NCI-H2196 treated with DMSO at 0.1 percent for 48 hours (cell line): ENCODE measurements around the gene SLC35F3.
"Not testable (repeated sequence)": the region's sequence is repeated elsewhere in the genome, so short reads cannot be mapped to it uniquely, and the experiment has no call there.

Experiments used
- DNase-seq: peaks from one replicate; lab custom pipeline; 2025; ENCODE audit not compliant: unreplicated experiment; lab: John Stamatoyannopoulos, UW

SLC35F3 gene

DNA sequence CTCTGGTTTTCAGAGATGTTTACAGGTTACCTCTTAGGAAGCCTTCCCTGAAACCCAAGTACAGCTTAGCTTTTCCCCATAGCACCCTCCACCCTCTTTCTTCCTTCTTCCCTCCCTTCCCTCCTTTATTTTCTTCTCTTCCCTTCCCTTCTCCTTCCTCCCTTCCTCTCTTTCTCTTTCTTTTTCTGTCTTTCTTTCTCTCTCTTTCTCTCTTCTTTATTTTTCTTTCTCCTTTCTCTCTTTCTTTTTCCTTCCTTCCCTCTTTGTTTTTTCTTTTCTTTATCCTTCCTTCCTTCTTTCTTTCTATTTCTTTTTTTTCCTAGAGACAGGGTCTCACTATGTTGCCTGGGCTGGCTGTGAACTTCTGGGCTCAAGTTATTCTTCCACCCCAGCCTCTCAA is 231.6 kb downstream of the SLC35F3 start:
- no peak for DNase-seq

GRCh38 chr1:234139966-234140365 is 235.5 kb downstream of the SLC35F3 start:
- no peak for DNase-seq

DNA sequence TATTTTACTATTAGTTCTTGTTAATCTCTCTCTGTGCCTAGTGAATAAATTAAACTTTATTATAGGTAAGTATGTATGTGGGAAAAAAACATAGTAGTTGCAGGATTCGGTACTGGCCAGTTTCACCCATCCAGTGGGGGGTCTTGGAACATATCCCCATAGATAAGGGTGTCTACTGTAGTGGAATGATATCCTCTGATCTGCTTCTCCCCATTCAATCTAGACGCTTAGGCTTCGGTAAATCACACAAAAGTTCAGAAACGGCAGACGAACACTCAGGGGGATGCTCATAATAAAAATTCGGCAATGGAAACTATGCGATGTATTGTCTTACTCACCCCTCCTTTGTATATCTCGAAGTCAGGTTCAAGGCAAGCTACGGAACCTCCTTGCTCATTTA is 235.9 kb downstream of the SLC35F3 start:
- no peak for DNase-seq

DNA sequence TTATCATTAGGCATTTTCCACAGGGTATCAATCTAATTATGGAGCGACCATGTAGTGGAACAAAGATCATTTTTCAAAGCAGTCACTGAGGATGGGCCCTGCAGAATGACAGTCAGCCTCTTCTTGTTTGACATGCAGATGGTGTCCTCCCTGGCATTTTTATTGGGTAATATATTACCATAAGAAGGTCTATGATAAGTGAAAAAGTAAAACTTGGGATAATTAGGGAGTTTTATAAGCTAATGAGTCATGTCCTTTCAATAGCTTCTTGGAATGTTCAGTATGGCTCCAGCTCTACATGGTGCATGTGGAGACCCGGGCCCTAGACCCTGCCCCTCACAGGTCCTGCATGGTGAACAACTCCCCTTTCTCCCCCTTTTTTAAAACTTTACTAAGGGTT is 236.5 kb downstream of the SLC35F3 start:
- no peak for DNase-seq

DNA sequence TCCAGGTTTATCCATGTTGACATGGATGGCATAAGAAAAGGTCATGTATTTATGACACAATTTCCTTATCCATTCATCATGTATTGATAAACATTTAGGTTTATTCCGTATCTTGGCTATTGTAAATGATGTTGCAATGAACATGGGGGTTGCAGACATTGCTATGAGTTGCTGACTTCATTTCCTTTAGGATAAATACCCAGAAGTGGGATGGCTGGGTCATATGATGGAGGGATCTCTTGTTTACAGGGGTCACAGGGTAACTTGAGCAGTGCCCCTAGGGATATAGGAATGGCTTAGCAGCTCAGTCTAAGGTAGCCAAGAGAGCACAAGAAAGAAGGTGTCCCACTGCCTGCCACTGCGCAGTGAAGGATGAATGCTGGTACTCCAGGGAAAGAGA is 239.2 kb downstream of the SLC35F3 start:
- no peak for DNase-seq

GRCh38 chr1:234144901-234145300 is 240.4 kb downstream of the SLC35F3 start:
- DNase-seq, result no peak

GRCh38 chr1:234148350-234148749 is 243.9 kb downstream of the SLC35F3 start:
- DNase-seq, result no peak

GRCh38 chr1:234148816-234149215 is 244.3 kb downstream of the SLC35F3 start:
- DNase-seq, result no peak

GRCh38 chr1:234149217-234149616 is 244.7 kb downstream of the SLC35F3 start:
- DNase-seq, result no peak

- no peak for DNase-seq
Observed at GRCh38 chr1:234150892-234151291, 246.4 kb downstream of the SLC35F3 start.

- not testable (repeated sequence) for DNase-seq
Observed at GRCh38 chr1:234152344-234152743, 247.9 kb downstream of the SLC35F3 start.

- peak; percentile 6 for DNase-seq
Observed at GRCh38 chr1:234154320-234155251, 250.1 kb downstream of the SLC35F3 start.

DNA sequence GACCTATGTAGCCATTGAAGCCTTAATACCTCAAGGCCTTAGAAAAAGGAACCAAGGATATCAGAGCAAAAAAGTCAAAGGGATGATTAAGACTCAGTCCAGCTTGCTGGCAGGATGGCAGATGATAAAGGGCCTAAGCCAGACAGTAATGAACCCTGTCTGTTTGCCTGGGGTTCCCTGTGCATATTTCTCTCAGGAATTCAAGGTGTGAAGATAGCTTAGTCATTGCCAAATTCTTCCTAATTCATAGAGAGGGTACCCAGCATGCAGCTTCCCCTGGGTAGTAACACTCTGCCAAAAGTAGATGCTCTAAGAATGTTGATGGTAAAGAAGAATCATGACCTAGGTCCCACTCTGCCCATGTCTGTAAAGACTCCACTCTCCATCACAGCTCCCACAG is 258.2 kb downstream of the SLC35F3 start:
- no peak for DNase-seq

- no peak for DNase-seq
Observed at GRCh38 chr1:234163267-234163919, 258.9 kb downstream of the SLC35F3 start.

DNA sequence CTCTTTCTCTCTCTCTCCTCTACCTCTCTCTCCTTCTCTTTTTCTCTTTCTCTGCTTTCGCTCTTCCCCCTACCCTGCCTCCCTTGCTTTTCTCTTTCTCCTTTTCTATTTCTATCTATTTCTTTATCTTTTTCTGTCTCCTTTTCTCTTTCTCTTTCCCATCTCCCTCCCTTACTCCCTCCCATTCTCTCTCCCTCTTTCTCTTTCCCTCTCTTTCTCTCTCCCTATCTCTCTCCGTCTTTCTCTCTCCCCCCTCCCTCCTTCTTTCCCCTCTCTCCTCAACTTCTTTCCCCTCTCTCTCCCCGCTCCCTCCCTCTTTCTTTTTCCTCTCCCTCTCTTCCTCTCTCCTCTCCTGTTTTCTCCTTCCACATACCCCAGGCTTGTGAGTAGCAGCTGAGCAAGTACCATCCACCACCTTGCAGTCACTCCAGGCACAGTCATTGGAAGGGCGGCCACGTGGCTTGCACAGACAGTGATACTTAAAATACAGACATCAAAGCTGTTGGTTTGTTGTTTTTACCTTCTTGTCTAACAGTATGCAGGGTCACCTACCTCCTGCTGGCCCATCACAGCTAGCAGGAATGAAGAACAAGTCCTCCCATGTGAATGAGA is 259.7 kb downstream of the SLC35F3 start:
- no peak for DNase-seq

GRCh38 chr1:234168061-234168724 is 263.7 kb downstream of the SLC35F3 start:
- no peak for DNase-seq

GRCh38 chr1:234169161-234169849 is 264.8 kb downstream of the SLC35F3 start:
- no peak for DNase-seq

GRCh38 chr1:234170067-234170466 is 265.6 kb downstream of the SLC35F3 start:
- no peak for DNase-seq

GRCh38 chr1:234170622-234171021 is 266.1 kb downstream of the SLC35F3 start:
- DNase-seq, result no peak

DNA sequence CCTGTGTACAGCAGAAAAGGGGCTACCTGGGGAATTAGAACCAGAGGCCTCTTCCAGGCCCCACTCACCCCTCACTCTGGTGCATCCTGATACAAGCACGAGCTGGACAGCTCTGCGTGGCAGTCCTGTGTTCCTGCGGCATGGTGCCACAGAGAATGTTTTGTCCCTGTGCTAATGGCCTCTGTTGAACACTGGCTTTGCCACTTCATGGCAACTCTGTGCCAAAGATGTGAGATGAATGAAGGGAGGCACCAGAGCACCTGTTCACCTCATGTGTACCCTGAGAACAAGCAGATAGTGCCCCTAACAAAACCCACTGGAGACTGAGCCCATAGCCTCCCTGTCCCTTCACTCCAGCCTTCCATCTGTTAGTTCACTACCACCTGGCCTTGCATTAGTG is 269.5 kb downstream of the SLC35F3 start:
- no peak for DNase-seq

DNA sequence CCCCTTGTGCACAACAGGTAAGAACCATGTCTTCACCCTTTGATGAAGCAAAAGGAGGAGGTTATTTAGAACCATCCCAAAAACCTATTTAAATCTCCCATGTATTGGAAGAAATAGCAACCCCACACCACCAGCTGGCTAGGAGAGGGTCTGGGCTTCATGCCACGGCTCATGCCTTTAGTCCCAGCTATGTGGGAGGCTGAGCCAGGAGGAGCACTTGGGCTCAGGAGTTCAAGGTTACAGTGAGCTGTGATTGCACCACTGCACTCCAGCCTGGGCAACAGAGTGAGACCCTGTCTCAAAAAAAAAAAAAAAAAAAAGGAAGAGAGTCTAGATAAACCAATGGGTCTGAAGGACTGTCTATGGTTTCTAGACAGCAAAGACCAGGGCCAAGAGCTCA is 270.9 kb downstream of the SLC35F3 start:
- DNase-seq, result no peak
